AG04449 (cell line): ENCODE measurements around the gene CFAP92.

Source experiments
- CTCF ChIA-PET: fragments of 350-600 bp; formaldehyde crosslinking; extraction: SDS; loops from one replicate; lab custom pipeline; 2021; ENCODE audit warnings: antibody characterized with exemption; lab: Yijun Ruan, JAX
- POLR2A ChIA-PET: fragments of 400-600, 350-600 bp; formaldehyde crosslinking; extraction: SDS; loops from one replicate; lab custom pipeline; 2020; ENCODE audit warnings: antibody characterized with exemption, inconsistent platforms; lab: Yijun Ruan, JAX
- DNase-seq: peaks from one replicate; pipeline ENCODE4 v3.0.0-alpha.2; 2010; ENCODE audit warnings: low read depth, low spot score
- H3K4me3 ChIP-seq: 2 replicates; pipeline ENCODE4 v1.5.1; 2011; ENCODE audit warnings: low read depth, mild to moderate bottlenecking, control low read depth, low read length
- TF ChIP-seq, protein P1 (sequence below): IDR thresholded peaks from one replicate; pipeline ENCODE4 v1.5.1; 2011; ENCODE audit warnings: mild to moderate bottlenecking, moderate library complexity, low read length, control low read depth, inconsistent platforms; ENCODE audit not compliant: insufficient read depth; ENCODE audit errors: missing control alignments

Gene CFAP92

GRCh38 chr3:128965280-128965679 is 28.6 kb downstream of the CFAP92 start:
- CTCF ChIA-PET, result interaction anchor here (1.4 to 8.7 kb wide), 2 partner anchors 23 to 281 kb away, joined by 3 to 196 read pairs; partner anchors contain the start of gene COPG1
- POLR2A ChIA-PET, result no interaction called here
- no peak for DNase-seq
- TF ChIP-seq, protein P1, sequence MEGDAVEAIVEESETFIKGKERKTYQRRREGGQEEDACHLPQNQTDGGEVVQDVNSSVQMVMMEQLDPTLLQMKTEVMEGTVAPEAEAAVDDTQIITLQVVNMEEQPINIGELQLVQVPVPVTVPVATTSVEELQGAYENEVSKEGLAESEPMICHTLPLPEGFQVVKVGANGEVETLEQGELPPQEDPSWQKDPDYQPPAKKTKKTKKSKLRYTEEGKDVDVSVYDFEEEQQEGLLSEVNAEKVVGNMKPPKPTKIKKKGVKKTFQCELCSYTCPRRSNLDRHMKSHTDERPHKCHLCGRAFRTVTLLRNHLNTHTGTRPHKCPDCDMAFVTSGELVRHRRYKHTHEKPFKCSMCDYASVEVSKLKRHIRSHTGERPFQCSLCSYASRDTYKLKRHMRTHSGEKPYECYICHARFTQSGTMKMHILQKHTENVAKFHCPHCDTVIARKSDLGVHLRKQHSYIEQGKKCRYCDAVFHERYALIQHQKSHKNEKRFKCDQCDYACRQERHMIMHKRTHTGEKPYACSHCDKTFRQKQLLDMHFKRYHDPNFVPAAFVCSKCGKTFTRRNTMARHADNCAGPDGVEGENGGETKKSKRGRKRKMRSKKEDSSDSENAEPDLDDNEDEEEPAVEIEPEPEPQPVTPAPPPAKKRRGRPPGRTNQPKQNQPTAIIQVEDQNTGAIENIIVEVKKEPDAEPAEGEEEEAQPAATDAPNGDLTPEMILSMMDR, result no peak
- no peak overlapping the region for H3K4me3 ChIP-seq

GRCh38 chr3:128956440-128956839 is 37.4 kb downstream of the CFAP92 start:
- CTCF ChIA-PET, result interaction anchor here (0.7 to 1.0 kb wide), 2 partner anchors 13 to 14 kb away, joined by 3 read pairs; no protein-coding TSS in a partner anchor
- POLR2A ChIA-PET, result no interaction called here
- H3K4me3 ChIP-seq, result no peak overlapping the region
- DNase-seq, result no peak
- TF ChIP-seq, protein P1, result no peak

DNA sequence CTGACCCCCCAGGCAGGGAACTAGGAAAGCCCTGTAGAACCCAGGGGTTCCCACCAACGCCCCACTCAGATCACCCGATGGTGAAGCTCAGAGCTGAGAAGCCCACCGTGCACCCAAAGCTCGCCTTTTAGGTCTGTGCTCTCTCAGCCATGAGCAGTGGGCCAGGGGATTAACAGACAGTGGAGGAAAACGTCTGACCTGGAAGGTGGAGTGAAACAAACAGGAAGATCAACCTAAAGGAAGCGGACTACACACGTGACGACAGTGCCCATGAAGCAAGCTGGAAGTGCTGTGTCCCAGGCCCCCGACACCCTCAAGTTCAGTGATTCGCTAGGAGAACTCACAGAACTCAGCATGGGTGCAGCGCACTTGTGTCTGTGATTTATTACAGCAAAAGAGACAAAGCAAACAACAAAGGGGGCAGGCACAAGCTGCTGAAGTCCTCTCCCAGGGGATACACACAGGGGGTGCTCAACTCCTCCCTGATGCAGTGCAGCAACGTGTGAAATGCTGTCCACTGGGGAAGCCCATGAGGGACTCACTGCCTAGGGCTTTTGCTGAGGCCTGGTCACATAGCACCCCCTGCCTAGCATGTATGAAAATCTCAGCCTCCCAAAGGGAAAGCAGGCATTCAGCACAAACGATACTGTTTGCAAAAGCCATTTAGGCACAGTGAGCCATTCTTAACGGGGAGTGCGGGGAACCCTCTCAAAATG is 43.5 kb downstream of the CFAP92 start:
- DNase-seq, result no peak
- TF ChIP-seq, protein P1, result peak; percentile 2
- CTCF ChIA-PET, result interaction anchor here (0.6 to 4.7 kb wide), 5 partner anchors 20 to 674 kb away, joined by 3 to 44 read pairs (median 4); no protein-coding TSS in a partner anchor
- no peak overlapping the region for H3K4me3 ChIP-seq
- POLR2A ChIA-PET, result interaction anchor here (1.2 kb wide), 1 partner anchor 72 kb away, joined by 4 read pairs; no protein-coding TSS in a partner anchor

- TF ChIP-seq, protein P1, result no peak
- ChIA-PET POLR2A (no interaction called here), CTCF (interaction anchor here (1.5 to 4.7 kb wide), 2 partner anchors 21 to 332 kb away, joined by 4 to 44 read pairs; no protein-coding TSS in a partner anchor)
- H3K4me3 ChIP-seq, result no peak overlapping the region
- DNase-seq, result no peak
Observed at GRCh38 chr3:128949158-128949557, 44.7 kb downstream of the CFAP92 start.

GRCh38 chr3:128946411-128946810 is 47.5 kb downstream of the CFAP92 start:
- POLR2A ChIA-PET, result no interaction called here
- TF ChIP-seq, protein P1, result no peak
- CTCF ChIA-PET, result interaction anchor here (1.4 kb wide), 1 partner anchor 25 kb away, joined by 6 read pairs; no protein-coding TSS in a partner anchor
- no peak overlapping the region for H3K4me3 ChIP-seq
- peak; percentile 7 for DNase-seq

DNA sequence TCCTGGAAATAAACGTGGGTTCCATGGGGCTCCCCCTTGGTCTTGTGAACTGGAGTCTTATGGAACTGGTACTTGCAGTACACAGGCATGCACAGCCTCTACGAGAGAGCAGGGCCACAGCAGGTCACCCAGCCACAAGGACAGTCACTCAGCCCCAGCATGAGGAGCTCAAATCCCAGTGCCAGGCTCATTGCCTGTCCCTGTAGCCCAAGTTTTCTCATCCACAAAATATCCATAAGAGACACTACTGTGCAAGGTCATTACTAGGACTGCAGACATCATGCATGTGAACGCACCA is 48.0 kb downstream of the CFAP92 start:
- H3K4me3 ChIP-seq, result no peak overlapping the region
- DNase-seq, result no peak
- ChIA-PET POLR2A (no interaction called here), CTCF (no interaction called here)
- TF ChIP-seq, protein P1, result no peak
